NCI-H1930 (cell line): Measurements from ENCODE around the gene DDN.

Experiments
- DNase-seq, 2 experiments: peaks; one replicate each; lab custom pipeline; 2025; lab: John Stamatoyannopoulos, UW

Gene DDN

GRCh38 chr12:49031573-49032161, 32.5 kb upstream of the DDN start:
- no peak for DNase-seq

GRCh38 chr12:49030714-49031572, 31.8 kb upstream of the DDN start:
- DNase-seq, result no peak

- DNase-seq, result no peak
These were observed 30.9 kb upstream of the DDN start for GRCh38 chr12:49030119-49030518.

GRCh38 chr12:49028666-49029275, 29.6 kb upstream of the DDN start:
- no peak for DNase-seq

- no peak for DNase-seq
These were observed 28.8 kb upstream of the DDN start for GRCh38 chr12:49027846-49028555.

GRCh38 chr12:49026678-49027480, 27.7 kb upstream of the DDN start:
- DNase-seq, result no peak

- no peak for DNase-seq
These were observed 26.9 kb upstream of the DDN start for GRCh38 chr12:49026101-49026500.

GRCh38 chr12:49025463-49025862, 26.3 kb upstream of the DDN start:
- DNase-seq, result no peak

- no peak for DNase-seq
These were observed 25.4 kb upstream of the DDN start for GRCh38 chr12:49024543-49024942.

GRCh38 chr12:49023812-49024211, 24.6 kb upstream of the DDN start:
- DNase-seq, result no peak

GRCh38 chr12:49022558-49023178, 23.5 kb upstream of the DDN start:
- DNase-seq, result no peak

- no peak for DNase-seq
These were observed 22.2 kb upstream of the DDN start for GRCh38 chr12:49021292-49021915.

GRCh38 chr12:49020441-49020840, 21.3 kb upstream of the DDN start:
- DNase-seq, result no peak

GRCh38 chr12:49019443-49020324, 20.5 kb upstream of the DDN start:
- peak in 1 of 2 experiments; percentile 14 for DNase-seq

GRCh38 chr12:49019120-49019430, 19.9 kb upstream of the DDN start:
- no peak for DNase-seq

GRCh38 chr12:49018261-49019119, 19.3 kb upstream of the DDN start, which contains the start of gene PRKAG1:
Gene PRKAG1, minus strand, starts transcription at chr12:49018776. Its CDS starts 36 bp downstream, at chr12:49018740.
- peak; percentile 92 to 94 for DNase-seq

- no peak for DNase-seq
These were observed 18.7 kb upstream of the DDN start for GRCh38 chr12:49017891-49018260.

- no peak for DNase-seq
These were observed 16.0 kb upstream of the DDN start for GRCh38 chr12:49015196-49015595.

GRCh38 chr12:49014547-49014946, 15.4 kb upstream of the DDN start:
- DNase-seq, result no peak
